HG03025 (cell line): ENCODE data around the gene WIPI1.
"Not testable (repeated sequence)": the region's sequence is repeated elsewhere in the genome, so short reads cannot be mapped to it uniquely, and the experiment has no call there.

Source experiments
- ATAC-seq: cut with Tn5 transposase; IDR thresholded peaks from one replicate; pipeline ENCODE4 v1.9.1; 2021; ENCODE audit warnings: mild to moderate bottlenecking, moderate library complexity; ENCODE audit not compliant: unreplicated experiment, low FRiP score

The WIPI1 gene

DNA sequence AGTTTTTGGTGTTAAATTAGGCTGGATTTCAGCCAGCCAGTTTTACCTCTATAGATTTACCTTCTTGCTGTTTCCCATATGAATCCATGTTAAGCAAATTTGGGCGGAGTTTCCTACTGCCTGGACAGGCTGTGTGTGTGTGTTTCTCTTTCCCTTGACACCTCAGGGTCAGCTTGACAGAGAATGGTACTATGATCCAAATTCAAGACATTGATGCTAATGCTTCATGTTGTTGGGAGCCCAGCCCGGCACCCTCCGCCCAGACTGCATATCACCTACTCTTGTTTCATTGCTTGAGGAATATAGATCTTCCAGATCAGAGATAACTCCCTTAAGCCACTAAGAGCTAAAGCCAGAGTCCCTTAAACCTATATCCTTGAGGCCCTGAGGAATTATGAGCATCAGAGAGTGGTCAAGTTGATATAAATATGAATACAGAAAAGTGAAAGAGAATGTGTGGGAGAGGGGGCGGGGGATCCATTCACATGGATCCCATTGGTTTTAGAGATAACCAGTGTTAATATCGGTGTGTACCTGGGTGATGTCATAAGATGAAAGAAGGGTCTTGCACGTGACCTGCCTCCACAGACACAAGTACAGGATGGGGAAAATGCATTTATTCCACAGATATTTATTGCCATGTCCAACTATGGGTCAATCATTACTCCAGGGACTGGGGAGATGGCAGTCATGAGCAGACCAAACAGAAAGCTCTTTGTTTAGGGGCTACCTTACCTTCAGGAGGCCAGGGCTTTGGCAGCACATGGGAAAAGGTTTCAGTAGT lies 69.7 kb downstream of the WIPI1 start:
- ATAC-seq, result no peak

DNA sequence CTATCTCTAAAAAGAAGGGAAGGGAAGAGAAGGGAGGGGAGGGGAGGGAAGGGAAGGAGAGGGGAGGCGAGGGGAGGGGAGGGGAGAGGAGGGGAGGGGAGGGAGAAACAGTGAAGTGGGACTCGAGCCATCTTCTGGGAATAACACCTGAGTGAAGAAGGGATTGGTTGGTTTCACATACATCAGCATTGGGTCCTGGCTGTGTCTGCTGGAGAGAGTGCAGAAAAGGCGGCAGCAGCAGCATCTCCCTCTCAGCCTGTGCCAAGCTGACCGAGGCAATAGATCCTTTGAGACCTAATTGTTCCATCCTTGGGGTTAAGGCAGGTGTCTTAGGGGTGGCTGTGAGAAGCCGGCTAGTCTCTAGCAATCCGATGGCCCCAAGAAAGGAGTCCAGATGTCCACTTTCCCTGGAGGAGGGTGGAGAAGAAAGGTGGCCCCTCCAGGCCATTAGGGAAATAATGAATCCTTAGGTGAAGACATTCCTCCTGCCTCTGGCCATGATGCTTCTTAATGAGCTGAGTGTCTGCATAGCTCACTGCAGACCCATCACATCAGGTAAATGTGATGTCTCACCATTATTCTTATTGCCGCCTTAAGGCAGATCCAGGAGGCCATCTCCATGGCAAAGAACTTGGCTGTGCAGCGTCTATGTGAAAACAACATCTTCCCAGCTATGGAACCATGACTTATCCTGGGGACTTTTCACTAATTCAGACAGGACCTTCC lies 71.6 kb downstream of the WIPI1 start:
- ATAC-seq, result no peak

DNA sequence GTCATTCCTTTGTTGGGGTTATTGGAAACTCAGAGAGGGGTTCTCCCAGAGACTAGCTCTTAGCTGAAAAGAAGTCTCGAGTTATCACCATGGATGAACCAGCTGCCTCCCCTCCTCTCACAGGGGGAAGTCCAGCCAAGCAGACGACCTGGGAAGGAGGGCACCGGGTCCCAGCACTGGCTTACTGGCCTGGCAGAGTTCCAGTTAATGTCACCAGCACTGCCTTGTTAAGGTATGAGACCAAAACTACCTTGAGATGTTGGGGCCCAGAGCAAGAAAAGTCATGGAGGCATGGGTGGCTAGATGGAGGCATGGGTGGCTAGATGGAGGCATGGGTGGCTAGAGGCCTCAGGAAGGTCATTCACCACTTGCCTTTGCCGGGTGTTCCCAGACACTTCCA lies 72.4 kb downstream of the WIPI1 start:
- ATAC-seq, result no peak

DNA sequence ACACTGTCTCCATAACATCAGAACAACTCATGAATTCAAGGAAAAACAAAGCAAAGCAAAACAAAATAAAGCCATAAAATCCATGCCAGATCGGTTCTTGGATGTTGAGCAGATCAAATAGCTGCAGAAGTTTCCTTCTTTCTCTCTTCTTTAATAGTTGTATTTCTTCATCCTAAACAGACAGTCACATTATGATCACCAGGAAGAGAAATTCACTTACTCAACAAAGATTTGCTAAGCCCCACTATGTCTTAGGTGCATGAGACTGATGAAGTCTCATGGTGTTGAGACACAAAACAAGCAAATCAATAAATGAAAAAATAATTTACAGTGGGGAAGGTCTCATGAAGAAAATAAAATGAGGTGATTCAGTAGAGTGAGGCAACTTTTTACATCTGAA lies 72.8 kb downstream of the WIPI1 start:
- no peak for ATAC-seq

DNA sequence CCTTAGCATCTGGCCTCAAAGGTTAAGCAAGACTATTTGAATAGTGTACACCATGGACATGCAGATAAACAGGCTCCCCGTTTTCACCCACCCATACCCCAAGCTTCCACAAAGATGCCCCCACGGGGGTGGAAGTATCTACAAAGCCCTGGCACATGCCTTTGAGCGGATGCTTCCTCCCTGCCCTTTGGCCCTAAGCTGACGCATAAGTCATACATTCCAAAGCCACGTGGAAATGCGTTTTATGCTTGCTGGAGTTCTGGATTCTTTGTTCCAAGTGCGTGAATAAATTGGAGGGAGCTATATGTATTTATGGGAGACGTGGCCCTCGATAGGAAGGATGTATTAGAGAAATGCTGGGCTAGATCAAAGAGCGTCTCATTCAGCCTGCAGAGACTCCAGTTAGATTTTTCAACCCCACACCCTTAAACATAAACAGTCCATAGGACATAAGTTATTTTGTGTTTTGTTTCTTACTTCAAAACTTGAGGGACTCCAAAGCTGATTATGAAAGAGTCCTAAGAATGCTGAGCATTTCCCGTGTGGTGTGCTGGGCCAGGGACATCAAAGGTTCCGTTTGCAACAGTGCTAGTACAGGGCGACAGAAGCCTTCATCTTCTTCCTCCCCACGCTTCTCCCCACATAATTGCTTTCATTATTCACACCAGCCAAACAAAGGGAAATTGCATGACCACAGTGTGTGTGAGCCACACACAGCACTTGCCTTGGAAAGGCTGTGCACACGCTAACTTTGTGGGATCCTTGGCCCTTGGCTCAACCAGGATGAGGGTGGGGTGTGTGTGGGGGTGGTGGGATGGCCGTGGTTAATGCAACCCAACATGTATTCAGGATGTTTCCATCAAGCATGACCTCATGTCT lies 73.6 kb downstream of the WIPI1 start:
- no peak for ATAC-seq

DNA sequence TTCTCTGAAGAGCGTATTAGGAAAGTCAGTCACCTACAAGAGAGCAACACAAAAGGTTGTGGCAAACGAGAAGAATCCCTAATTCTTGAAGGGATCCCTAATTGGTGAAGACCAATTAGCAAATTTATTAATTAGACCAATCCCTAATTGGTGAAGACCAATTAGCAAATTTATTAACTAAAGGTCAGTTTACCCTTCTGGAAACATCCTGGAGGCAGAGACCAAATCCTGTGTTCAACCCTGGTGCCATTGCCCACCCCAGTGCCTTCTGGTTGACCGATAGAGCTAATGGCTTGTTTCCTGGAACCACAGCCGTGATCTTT lies 74.2 kb downstream of the WIPI1 start:
- ATAC-seq, result no peak

DNA sequence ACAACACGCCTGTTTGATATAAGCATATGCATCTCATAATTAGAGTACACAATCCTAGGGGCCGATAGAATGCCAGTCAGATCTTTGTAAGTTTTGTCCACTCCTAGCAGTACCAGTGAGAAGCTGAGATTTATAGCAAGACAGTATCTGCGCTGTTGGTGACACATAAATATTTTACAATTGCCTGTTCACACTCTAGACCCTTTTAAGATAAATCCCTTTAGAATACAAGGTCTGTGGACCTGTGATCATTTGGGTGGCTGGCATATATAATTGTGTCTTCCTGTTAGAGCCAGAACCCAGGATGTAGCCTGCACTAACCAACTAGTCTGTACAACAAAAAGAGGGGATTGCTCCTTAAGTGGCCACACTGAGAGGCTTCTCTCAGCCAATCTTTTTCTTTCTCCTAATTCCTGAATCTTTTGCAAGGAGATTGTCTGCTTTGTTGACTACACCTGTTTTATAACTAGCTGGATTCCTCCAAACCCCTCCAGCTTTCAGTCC lies 74.7 kb downstream of the WIPI1 start:
- no peak for ATAC-seq

DNA sequence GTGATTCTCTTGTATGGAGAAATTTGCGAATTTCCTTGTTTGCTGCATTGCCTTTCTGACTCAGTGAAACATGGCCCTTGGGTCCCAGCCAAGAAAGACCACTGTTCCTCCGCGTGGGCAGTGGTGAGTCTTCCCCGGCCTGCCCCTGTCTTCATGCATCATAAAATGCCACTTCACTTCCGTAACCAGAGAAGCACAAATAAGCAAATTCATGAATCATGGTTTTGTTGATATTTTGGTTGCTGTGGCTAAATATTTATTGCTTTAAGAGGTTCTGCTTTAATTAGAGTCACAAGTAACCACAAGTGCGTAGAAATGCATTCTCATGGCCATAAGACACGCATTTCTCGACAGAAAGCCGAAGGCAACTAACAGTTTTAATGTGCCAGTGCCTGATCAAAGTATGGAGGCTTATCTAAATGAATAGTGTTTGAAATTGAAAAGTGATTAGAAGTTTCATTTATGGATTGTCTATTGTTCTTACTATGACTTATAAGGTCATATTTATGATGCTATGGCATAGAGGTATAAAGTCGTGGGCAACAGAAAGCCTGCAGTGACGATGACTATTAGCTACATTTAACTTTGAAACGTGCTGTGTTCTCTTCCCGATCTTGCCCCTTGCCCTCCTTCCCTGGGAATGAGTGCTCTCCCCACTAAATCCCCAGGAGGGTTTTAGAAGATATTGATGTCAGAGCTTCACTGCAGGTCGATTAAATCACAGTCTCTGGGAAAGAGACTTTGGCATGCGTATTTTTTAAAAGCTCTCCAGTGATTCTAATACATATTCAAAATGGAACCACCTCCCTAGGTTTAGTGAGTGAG lies 76.0 kb downstream of the WIPI1 start:
- no peak for ATAC-seq

DNA sequence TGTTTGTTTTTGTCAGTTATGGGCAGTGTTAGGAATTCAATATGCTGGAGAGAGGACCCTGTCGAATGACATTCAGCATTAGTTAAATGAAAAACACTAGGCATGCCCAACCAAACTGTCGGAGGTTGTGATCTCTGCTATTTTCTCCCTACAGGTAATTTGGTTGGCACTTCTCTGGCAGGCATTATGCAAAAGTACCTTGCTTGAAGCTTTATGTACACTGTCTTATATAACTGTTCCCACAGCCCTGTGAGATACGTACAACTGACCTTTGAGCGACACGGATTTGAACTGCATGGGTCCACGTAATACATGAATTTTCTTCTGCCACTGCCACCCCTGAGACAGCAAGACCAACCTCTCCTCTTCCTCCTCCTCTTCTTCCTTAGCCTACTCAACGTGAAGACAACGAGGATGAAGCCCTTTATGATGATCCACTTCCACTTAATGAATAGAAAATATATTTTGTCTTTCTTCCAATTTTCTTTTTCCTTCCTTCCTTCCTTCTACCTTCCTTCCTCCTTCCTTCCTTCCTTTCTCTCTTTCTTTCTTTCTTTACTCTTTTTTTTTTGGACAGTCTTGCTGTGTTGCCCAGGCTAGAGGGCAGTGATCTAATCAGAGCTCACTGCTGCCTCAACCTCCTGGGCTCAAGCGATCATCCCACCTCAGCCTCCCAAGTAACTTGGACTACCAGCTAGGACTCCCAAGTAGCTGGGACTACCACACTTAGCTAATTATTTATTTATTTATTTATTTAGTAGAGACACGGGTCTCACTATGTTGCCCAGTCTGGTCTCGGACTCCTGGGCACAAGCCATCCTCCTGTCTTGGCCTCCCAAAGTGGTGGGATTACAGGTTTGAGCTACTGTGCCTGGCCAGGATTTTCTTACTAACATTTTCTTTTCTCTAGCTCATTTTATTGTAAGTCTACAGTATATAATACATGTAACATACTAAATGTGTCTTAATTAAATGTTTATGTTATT lies 77.3 kb downstream of the WIPI1 start:
- no peak for ATAC-seq

DNA sequence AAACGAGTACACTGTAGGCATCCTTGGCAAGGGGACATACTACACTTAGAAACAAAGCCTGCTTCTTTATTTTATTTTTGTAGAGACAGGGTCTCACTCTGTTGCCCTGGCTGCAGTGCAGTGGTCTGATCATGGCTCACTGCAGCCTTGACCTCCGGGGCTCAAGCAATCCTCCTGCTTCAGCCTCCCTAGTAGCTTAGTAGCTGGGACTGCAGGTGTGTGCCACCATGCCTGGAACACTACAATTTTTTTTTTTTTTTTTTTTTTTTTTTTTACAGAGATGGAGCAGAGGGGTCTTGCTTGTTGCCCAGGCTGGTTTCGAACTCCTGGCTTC lies 78.2 kb downstream of the WIPI1 start:
- ATAC-seq, result no peak

DNA sequence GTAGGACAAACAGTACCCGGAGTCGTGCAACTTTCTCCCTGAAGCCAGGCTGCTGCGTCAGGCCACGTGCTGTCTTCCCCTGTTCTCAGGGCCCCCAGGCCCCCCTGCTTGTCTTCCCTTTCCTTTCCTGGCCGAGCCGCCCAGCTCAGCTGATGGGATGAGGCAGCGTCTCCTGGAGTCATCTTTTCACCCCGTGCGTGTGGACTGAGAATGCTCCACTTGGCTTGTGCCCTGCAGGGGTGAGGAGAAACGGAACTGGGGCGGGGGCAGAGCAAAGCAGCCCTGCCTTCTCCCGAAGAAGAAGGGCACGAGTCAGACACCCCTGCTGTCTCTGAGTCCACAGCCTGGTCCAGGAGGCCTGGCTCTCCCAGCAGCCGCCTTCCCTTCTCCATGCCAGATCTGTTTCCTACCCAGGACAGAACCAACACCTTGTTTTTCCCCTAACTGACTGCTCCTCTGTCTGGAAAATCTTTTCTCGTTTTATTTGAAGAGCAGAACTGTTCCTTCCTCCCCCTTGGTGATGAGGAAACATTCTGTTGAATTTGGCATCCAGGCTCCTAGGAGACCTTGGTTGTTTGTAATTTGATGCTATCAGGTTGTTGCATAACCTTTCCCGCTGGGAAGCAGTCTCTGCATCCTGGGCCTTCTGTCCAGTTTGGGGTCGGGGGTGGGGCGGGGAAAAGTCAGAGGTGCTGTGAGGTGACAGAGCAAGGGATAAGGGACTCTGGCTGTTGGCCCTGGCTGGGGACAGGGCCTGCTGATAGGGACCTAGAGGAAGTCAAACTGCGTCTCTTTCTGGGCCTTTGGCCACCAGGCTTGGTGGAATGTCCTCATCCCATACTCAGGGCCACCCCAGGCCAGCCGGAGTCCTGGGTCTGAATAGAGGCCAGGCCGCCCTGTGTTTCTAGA lies 78.8 kb downstream of the WIPI1 start:
- no peak for ATAC-seq

DNA sequence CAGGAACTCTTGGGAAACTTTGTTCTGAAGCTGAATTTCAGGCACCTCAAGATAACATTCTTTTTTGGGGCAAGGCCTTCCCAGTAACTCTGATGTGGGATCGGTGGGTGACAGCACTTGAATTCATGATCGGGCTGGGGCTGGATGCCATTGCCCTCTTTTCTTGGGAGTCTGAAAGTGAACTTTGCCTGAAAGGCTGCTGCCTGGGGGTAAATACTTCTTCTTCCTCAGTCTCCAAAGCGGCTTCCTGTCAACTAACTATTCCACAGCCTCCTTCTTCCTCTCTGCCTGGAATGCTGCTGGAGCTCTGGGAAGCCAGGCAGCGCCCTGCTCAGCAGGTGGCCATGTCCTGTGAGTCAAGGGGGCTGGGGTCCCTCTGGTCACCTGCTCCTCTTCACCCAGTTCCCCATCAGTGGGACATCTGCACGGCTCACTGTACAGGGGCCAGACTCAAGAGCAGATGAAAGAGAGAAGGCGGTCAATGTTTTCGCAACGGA lies 79.5 kb downstream of the WIPI1 start:
- ATAC-seq, result no peak

DNA sequence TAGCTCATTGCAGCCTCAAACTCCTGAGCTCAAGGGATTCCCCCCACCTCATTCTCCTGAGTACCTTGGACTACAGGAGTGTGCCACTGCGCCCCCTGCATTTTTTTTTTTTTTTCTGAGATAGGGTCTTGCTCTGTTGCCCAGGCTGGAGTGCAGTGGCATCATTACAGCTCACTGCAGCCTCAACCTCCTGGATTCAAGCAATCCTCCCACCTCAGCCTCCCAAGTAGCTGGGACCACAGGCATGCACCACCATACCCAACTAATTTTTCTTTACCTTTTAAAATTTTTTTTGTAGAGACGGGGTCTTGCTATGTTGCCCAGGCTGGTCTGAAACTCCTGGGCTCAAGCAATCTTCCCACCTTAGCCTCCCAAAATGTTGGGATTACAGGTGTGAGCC lies 81.1 kb downstream of the WIPI1 start:
- not testable (repeated sequence) for ATAC-seq

DNA sequence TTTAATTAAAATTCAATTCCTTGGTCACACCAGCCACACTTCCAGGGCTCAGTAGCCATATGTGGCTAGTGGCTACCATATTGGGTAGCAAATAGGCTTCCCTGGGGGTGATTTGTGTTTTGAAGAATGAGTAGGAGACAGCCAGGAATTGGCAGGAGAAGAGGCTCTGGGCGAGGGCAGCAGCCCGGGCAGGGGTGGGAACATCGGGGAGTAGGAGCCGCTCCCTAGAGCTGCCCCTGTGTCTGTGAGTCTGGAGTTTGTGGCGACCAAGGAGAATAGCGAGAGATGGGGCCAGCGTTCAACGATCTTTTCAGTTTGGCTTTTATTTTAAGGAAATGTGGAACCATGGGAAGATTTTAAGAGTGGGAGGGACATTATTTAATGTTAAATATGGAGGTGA lies 81.7 kb downstream of the WIPI1 start:
- no peak for ATAC-seq
